ENCODE results near the gene ENKUR. TPM values are rescaled to one million over a fixed set of nuclear protein-coding genes. Genes with fewer than 3 reads are reported as not detected.
"Not testable (repeated sequence)": the region's sequence is repeated elsewhere in the genome, so short reads cannot be mapped to it uniquely, and the experiment has no call there.

ENKUR gene
- total RNA-seq, 1 donor = 10.0 TPM

GRCh38 chr10:24971374-24971773 is 44.6 kb downstream of the ENKUR start:
- Histone ChIP-seq H3K27me3 (ENCODE audit: insufficient read depth, low read length) (no peaks in the 10 kb centered on the region), H3K9me3 (ENCODE audit: low read depth, low read length) (no peaks in the 10 kb centered on the region), H3K4me1 (ENCODE audit: insufficient read depth, low read length) (no peaks in the 10 kb centered on the region), H3K4me3 (ENCODE audit: low read length) (no peak overlapping the region)

- no peaks in the 10 kb centered on the region for H3K9me3 ChIP-seq (ENCODE audit: low read depth, low read length)
- H3K4me3 ChIP-seq (ENCODE audit: low read length) = no peak overlapping the region
- no peaks in the 10 kb centered on the region for H3K27me3 ChIP-seq (ENCODE audit: insufficient read depth, low read length)
- H3K4me1 ChIP-seq (ENCODE audit: insufficient read depth, low read length) = no peaks in the 10 kb centered on the region
These were observed 46.1 kb downstream of the ENKUR start for GRCh38 chr10:24969841-24970281.

- H3K4me3 ChIP-seq (ENCODE audit: low read length); H3K4me1 ChIP-seq (ENCODE audit: insufficient read depth, low read length); H3K27me3 ChIP-seq (ENCODE audit: insufficient read depth, low read length); H3K9me3 ChIP-seq (ENCODE audit: low read depth, low read length): not testable (repeated sequence)
These were observed 47.0 kb downstream of the ENKUR start for GRCh38 chr10:24968951-24969350.

- no peaks in the 10 kb centered on the region for H3K27me3 ChIP-seq (ENCODE audit: insufficient read depth, low read length)
- no peak overlapping the region for H3K4me3 ChIP-seq (ENCODE audit: low read length)
- no peaks in the 10 kb centered on the region for H3K9me3 ChIP-seq (ENCODE audit: low read depth, low read length)
- H3K4me1 ChIP-seq (ENCODE audit: insufficient read depth, low read length) = no peaks in the 10 kb centered on the region
These were observed 47.6 kb downstream of the ENKUR start for GRCh38 chr10:24968349-24968748.

GRCh38 chr10:24966962-24967481 is 48.9 kb downstream of the ENKUR start:
- no peaks in the 10 kb centered on the region for H3K9me3 ChIP-seq (ENCODE audit: low read depth, low read length)
- no peak overlapping the region for H3K4me3 ChIP-seq (ENCODE audit: low read length)
- H3K4me1 ChIP-seq (ENCODE audit: insufficient read depth, low read length) = no peaks in the 10 kb centered on the region
- no peaks in the 10 kb centered on the region for H3K27me3 ChIP-seq (ENCODE audit: insufficient read depth, low read length)

GRCh38 chr10:24965051-24965450 is 50.9 kb downstream of the ENKUR start:
- H3K9me3 ChIP-seq (ENCODE audit: low read depth, low read length) = no peaks in the 10 kb centered on the region
- H3K4me1 ChIP-seq (ENCODE audit: insufficient read depth, low read length) = no peaks in the 10 kb centered on the region
- no peaks in the 10 kb centered on the region for H3K27me3 ChIP-seq (ENCODE audit: insufficient read depth, low read length)
- H3K4me3 ChIP-seq (ENCODE audit: low read length) = no peak overlapping the region

- H3K9me3 ChIP-seq (ENCODE audit: low read depth, low read length) = no peaks in the 10 kb centered on the region
- H3K27me3 ChIP-seq (ENCODE audit: insufficient read depth, low read length) = no peaks in the 10 kb centered on the region
- H3K4me3 ChIP-seq (ENCODE audit: low read length) = no peak overlapping the region
- H3K4me1 ChIP-seq (ENCODE audit: insufficient read depth, low read length) = no peaks in the 10 kb centered on the region
These were observed 52.4 kb downstream of the ENKUR start for GRCh38 chr10:24963521-24964041.

GRCh38 chr10:24962995-24963394 is 53.0 kb downstream of the ENKUR start:
- H3K4me3 ChIP-seq (ENCODE audit: low read length) = no peak overlapping the region
- H3K4me1 ChIP-seq (ENCODE audit: insufficient read depth, low read length) = no peaks in the 10 kb centered on the region
- H3K27me3 ChIP-seq (ENCODE audit: insufficient read depth, low read length) = no peaks in the 10 kb centered on the region
- H3K9me3 ChIP-seq (ENCODE audit: low read depth, low read length) = no peaks in the 10 kb centered on the region

GRCh38 chr10:24961582-24961981 is 54.4 kb downstream of the ENKUR start:
- Histone ChIP-seq H3K9me3 (ENCODE audit: low read depth, low read length) (no peaks in the 10 kb centered on the region), H3K4me1 (ENCODE audit: insufficient read depth, low read length) (no peaks in the 10 kb centered on the region), H3K27me3 (ENCODE audit: insufficient read depth, low read length) (no peaks in the 10 kb centered on the region), H3K4me3 (ENCODE audit: low read length) (no peak overlapping the region)

- Histone ChIP-seq H3K27me3 (ENCODE audit: insufficient read depth, low read length) (no peaks in the 10 kb centered on the region), H3K4me3 (ENCODE audit: low read length) (no peak overlapping the region), H3K9me3 (ENCODE audit: low read depth, low read length) (no peaks in the 10 kb centered on the region), H3K4me1 (ENCODE audit: insufficient read depth, low read length) (no peaks in the 10 kb centered on the region)
These were observed 56.6 kb downstream of the ENKUR start for GRCh38 chr10:24959382-24959730.

- Histone ChIP-seq H3K27me3 (ENCODE audit: insufficient read depth, low read length) (no peaks in the 10 kb centered on the region), H3K4me1 (ENCODE audit: insufficient read depth, low read length) (no peaks in the 10 kb centered on the region), H3K9me3 (ENCODE audit: low read depth, low read length) (no peaks in the 10 kb centered on the region), H3K4me3 (ENCODE audit: low read length) (no peak overlapping the region)
These were observed 57.1 kb downstream of the ENKUR start for GRCh38 chr10:24958721-24959381.

- no peaks in the 10 kb centered on the region for H3K9me3 ChIP-seq (ENCODE audit: low read depth, low read length)
- peaks cover 3% of the 10 kb centered on the region for H3K4me1 ChIP-seq (ENCODE audit: insufficient read depth, low read length)
- H3K27me3 ChIP-seq (ENCODE audit: insufficient read depth, low read length) = no peaks in the 10 kb centered on the region
- H3K4me3 ChIP-seq (ENCODE audit: low read length) = no peak overlapping the region
These were observed 57.8 kb downstream of the ENKUR start for GRCh38 chr10:24958091-24958720.

- not testable (repeated sequence) for H3K27me3 ChIP-seq (ENCODE audit: insufficient read depth, low read length); H3K4me1 ChIP-seq (ENCODE audit: insufficient read depth, low read length); H3K4me3 ChIP-seq (ENCODE audit: low read length); H3K9me3 ChIP-seq (ENCODE audit: low read depth, low read length)
These were observed 58.3 kb downstream of the ENKUR start for GRCh38 chr10:24957624-24958051.

- Histone ChIP-seq H3K4me3 (ENCODE audit: low read length) (no peak overlapping the region), H3K27me3 (ENCODE audit: insufficient read depth, low read length) (no peaks in the 10 kb centered on the region), H3K4me1 (ENCODE audit: insufficient read depth, low read length) (peaks cover 14% of the 10 kb centered on the region), H3K9me3 (ENCODE audit: low read depth, low read length) (no peaks in the 10 kb centered on the region)
These were observed 62.3 kb downstream of the ENKUR start for GRCh38 chr10:24953675-24954074.

GRCh38 chr10:24952707-24953645 is 63.0 kb downstream of the ENKUR start:
- Histone ChIP-seq H3K4me3 (ENCODE audit: low read length) (peak overlapping the region; percentile 41), H3K27me3 (ENCODE audit: insufficient read depth, low read length) (no peaks in the 10 kb centered on the region), H3K4me1 (ENCODE audit: insufficient read depth, low read length) (peaks cover 14% of the 10 kb centered on the region), H3K9me3 (ENCODE audit: low read depth, low read length) (no peaks in the 10 kb centered on the region)
